SHP77 (cell line): ENCODE data around the gene KIAA2012.

ENCODE experiments used
- DNase-seq, 2 experiments: peaks; one replicate each; lab custom pipeline; 2025; lab: John Stamatoyannopoulos, UW

KIAA2012 gene

GRCh38 chr2:202043475-202043874 is 29.6 kb upstream of the KIAA2012 start:
- no peak for DNase-seq

- DNase-seq: no peak
Observed at GRCh38 chr2:202044777-202045176, 28.3 kb upstream of the KIAA2012 start.

- DNase-seq: no peak
Observed at GRCh38 chr2:202046572-202046971, 26.5 kb upstream of the KIAA2012 start.

GRCh38 chr2:202049092-202049728 is 23.8 kb upstream of the KIAA2012 start:
- DNase-seq: no peak

GRCh38 chr2:202049840-202050239 is 23.2 kb upstream of the KIAA2012 start:
- no peak for DNase-seq

GRCh38 chr2:202050652-202051051 is 22.4 kb upstream of the KIAA2012 start:
- DNase-seq: no peak

GRCh38 chr2:202051499-202052161 is 21.4 kb upstream of the KIAA2012 start:
- DNase-seq: no peak

GRCh38 chr2:202052235-202052634 is 20.8 kb upstream of the KIAA2012 start:
- no peak for DNase-seq

GRCh38 chr2:202054679-202055078 is 18.4 kb upstream of the KIAA2012 start:
- DNase-seq: no peak

- no peak for DNase-seq
Observed at GRCh38 chr2:202056611-202057010, 16.4 kb upstream of the KIAA2012 start.

- no peak for DNase-seq
Observed at GRCh38 chr2:202060218-202060617, 12.8 kb upstream of the KIAA2012 start.

GRCh38 chr2:202061695-202062094 is 11.4 kb upstream of the KIAA2012 start:
- no peak for DNase-seq

- no peak for DNase-seq
Observed at GRCh38 chr2:202064171-202064880, 8.7 kb upstream of the KIAA2012 start.

- no peak for DNase-seq
Observed at GRCh38 chr2:202064881-202065230, 8.2 kb upstream of the KIAA2012 start.

GRCh38 chr2:202065876-202066275 is 7.2 kb upstream of the KIAA2012 start:
- DNase-seq: no peak

- DNase-seq: no peak
Observed at GRCh38 chr2:202066875-202067274, 6.2 kb upstream of the KIAA2012 start.

- no peak for DNase-seq
Observed at GRCh38 chr2:202067589-202067988, 5.5 kb upstream of the KIAA2012 start.

- no peak for DNase-seq
Observed at GRCh38 chr2:202069170-202070067, 3.6 kb upstream of the KIAA2012 start.

- no peak for DNase-seq
Observed at GRCh38 chr2:202071107-202071506, 1.9 kb upstream of the KIAA2012 start.

- DNase-seq: no peak
Observed at GRCh38 chr2:202072226-202072625, 829 bp upstream of the KIAA2012 start.

- DNase-seq: no peak
Observed at GRCh38 chr2:202074324-202074723, 1.3 kb downstream of the KIAA2012 start.

GRCh38 chr2:202079310-202079709 is 6.3 kb downstream of the KIAA2012 start:
- DNase-seq: no peak
